NT2/D1 (cell line): ENCODE measurements around the gene RNF44.

Source experiments
- DNase-seq: peaks from one replicate; pipeline ENCODE4 v3.0.0-alpha.2; 2011; ENCODE audit warnings: low read depth, low spot score
- H3K27me3 ChIP-seq: 2 replicates; pipeline ENCODE4 v1.6.0; 2011; ENCODE audit warnings: mild to moderate bottlenecking; ENCODE audit not compliant: insufficient read length, insufficient read depth
- H3K36me3 ChIP-seq: 2 replicates; pipeline ENCODE4 v1.6.1; 2011; ENCODE audit warnings: mild to moderate bottlenecking, low read length, mixed read lengths; ENCODE audit not compliant: insufficient read depth, insufficient read length
- H3K4me1 ChIP-seq: 2 replicates; pipeline ENCODE4 v1.5.1; 2011; ENCODE audit not compliant: insufficient read depth, insufficient read length
- H3K4me3 ChIP-seq: 2 replicates; pipeline ENCODE4 v1.5.1; 2011; ENCODE audit warnings: low read depth; ENCODE audit not compliant: insufficient read length
- H3K9ac ChIP-seq: 2 replicates; pipeline ENCODE4 v1.6.0; 2011; ENCODE audit warnings: low read depth; ENCODE audit not compliant: insufficient read length
- H3K9me3 ChIP-seq: 2 replicates; pipeline ENCODE4 v1.5.1; 2011; ENCODE audit warnings: mild to moderate bottlenecking, low read length; ENCODE audit not compliant: insufficient read depth
- SUZ12 ChIP-seq: IDR thresholded peaks from 2 replicates; pipeline ENCODE4 v1.6.1; 2011; ENCODE audit not compliant: insufficient read length, insufficient read depth; ENCODE audit errors: extremely low read depth
- YY1 ChIP-seq: IDR thresholded peaks from 2 replicates; pipeline ENCODE4 v1.6.1; 2011; ENCODE audit not compliant: insufficient read length, insufficient read depth
- ZNF274 ChIP-seq: IDR thresholded peaks from 2 replicates; pipeline ENCODE4 v1.6.1; 2011; ENCODE audit warnings: mild to moderate bottlenecking, low read depth, low read length

RNF44 gene

GRCh38 chr5:176519810-176520720 lies 17.1 kb downstream of the RNF44 start:
- DNase-seq: no peak
- H3K4me1 ChIP-seq: no peaks in the 10 kb centered on the region
- no peak overlapping the region for H3K4me3 ChIP-seq
- no peak overlapping the region for H3K9ac ChIP-seq
- no peak for TF ChIP-seq SUZ12
- TF ChIP-seq ZNF274: no peak
- TF ChIP-seq YY1: no peak
- no peaks in the 10 kb centered on the region for H3K27me3 ChIP-seq
- no peaks in the 10 kb centered on the region for H3K36me3 ChIP-seq
- no peaks in the 10 kb centered on the region for H3K9me3 ChIP-seq

- TF ChIP-seq YY1: no peak
- no peak for TF ChIP-seq SUZ12
- TF ChIP-seq ZNF274: no peak
- no peaks in the 10 kb centered on the region for H3K27me3 ChIP-seq
- H3K9me3 ChIP-seq: no peaks in the 10 kb centered on the region
- H3K9ac ChIP-seq: no peak overlapping the region
- no peak overlapping the region for H3K4me3 ChIP-seq
- no peak for DNase-seq
- H3K36me3 ChIP-seq: no peaks in the 10 kb centered on the region
- H3K4me1 ChIP-seq: no peaks in the 10 kb centered on the region
Observed at GRCh38 chr5:176517053-176517661, 20.0 kb downstream of the RNF44 start.

GRCh38 chr5:176515396-176515795 lies 21.8 kb downstream of the RNF44 start:
- TF ChIP-seq SUZ12 (no peak), YY1 (no peak), ZNF274 (no peak)
- H3K36me3 ChIP-seq: no peaks in the 10 kb centered on the region
- H3K27me3 ChIP-seq: no peaks in the 10 kb centered on the region
- DNase-seq: no peak
- no peaks in the 10 kb centered on the region for H3K9me3 ChIP-seq
- H3K4me1 ChIP-seq: no peaks in the 10 kb centered on the region
- H3K4me3 ChIP-seq: no peak overlapping the region
- H3K9ac ChIP-seq: no peak overlapping the region

- H3K27me3 ChIP-seq: no peaks in the 10 kb centered on the region
- no peaks in the 10 kb centered on the region for H3K4me1 ChIP-seq
- no peak overlapping the region for H3K4me3 ChIP-seq
- TF ChIP-seq SUZ12 (no peak), YY1 (no peak), ZNF274 (no peak)
- no peak overlapping the region for H3K9ac ChIP-seq
- H3K9me3 ChIP-seq: no peaks in the 10 kb centered on the region
- DNase-seq: no peak
- H3K36me3 ChIP-seq: peaks cover 4% of the 10 kb centered on the region
Observed at GRCh38 chr5:176514244-176514950, 22.8 kb downstream of the RNF44 start.

GRCh38 chr5:176513788-176514187 lies 23.4 kb downstream of the RNF44 start:
- peaks cover 10% of the 10 kb centered on the region for H3K36me3 ChIP-seq
- H3K4me3 ChIP-seq: no peak overlapping the region
- no peaks in the 10 kb centered on the region for H3K4me1 ChIP-seq
- no peaks in the 10 kb centered on the region for H3K27me3 ChIP-seq
- H3K9ac ChIP-seq: no peak overlapping the region
- no peak for DNase-seq
- TF ChIP-seq SUZ12 (no peak), YY1 (no peak), ZNF274 (no peak)
- H3K9me3 ChIP-seq: no peaks in the 10 kb centered on the region

DNA sequence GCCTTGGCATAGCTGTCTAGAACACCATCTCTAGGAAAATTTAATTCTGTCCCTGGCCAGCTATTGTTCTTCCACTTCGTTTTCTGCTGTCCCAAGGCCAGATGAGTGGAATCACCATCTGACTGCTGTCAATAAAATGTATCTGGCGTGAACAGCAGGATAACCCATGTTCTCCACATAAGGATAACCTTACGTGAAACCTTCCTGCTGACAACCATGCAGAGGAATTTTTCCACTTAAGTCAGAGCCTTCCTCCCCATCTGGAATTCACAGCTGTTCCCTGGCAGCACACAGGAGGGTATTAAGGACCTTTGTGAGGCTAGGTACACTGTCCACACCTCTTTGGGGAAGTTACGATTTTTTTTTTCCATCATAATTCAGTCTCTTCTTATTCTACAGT lies 28.6 kb downstream of the RNF44 start:
- no peak for DNase-seq
- peaks cover 40% of the 10 kb centered on the region for H3K36me3 ChIP-seq

More for the DNA sequence above, 28.6 kb downstream of the RNF44 start:
- Histone ChIP-seq H3K27me3 (no peaks in the 10 kb centered on the region), H3K4me3 (no peak overlapping the region), H3K4me1 (no peaks in the 10 kb centered on the region), H3K9me3 (no peaks in the 10 kb centered on the region), H3K9ac (no peak overlapping the region)
- TF ChIP-seq SUZ12 (no peak), ZNF274 (no peak), YY1 (no peak)
